GM11168 (cell line): ENCODE results near the gene TMEM30A.

Experiments
- in situ Hi-C: fragments of 300-500 bp; cut with MboI; formaldehyde crosslinking; loops from one replicate; pipeline ENCODE4 v1.12.0; 2022; ENCODE audit warnings: low sequenced_read_pairs; ENCODE audit not compliant: unreplicated experiment

TMEM30A gene

GRCh38 chr6:75296811-75297779 lies 12.5 kb upstream of the TMEM30A start:
- in situ Hi-C loops = loop anchor here (10.0 kb wide), 1 partner anchor 238 kb away; no protein-coding TSS in a partner anchor

DNA sequence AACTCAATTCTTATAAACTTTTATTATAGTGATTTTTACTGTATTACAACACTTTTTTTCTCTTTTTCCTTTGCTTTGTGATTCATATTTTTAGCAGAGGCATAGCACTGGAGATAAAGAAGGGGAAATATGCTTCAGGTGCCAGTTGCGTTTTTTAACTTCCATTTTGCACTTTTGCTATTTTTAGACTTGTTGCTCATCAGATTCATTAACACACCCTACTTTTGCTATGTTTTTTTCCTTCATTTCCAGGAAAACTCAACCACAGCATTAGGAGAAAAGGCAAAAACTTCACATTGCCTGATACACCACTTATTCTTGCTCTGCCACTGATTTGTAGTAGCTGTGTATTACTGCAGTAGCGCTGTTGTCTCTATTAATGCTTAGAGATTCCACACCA lies 8.0 kb upstream of the TMEM30A start:
- in situ Hi-C loops = loop anchor here (10.0 kb wide), 1 partner anchor 242 kb away; no protein-coding TSS in a partner anchor

GRCh38 chr6:75291744-75292143 lies 7.2 kb upstream of the TMEM30A start:
- in situ Hi-C loops = loop anchor here (10.0 kb wide), 1 partner anchor 243 kb away; no protein-coding TSS in a partner anchor

DNA sequence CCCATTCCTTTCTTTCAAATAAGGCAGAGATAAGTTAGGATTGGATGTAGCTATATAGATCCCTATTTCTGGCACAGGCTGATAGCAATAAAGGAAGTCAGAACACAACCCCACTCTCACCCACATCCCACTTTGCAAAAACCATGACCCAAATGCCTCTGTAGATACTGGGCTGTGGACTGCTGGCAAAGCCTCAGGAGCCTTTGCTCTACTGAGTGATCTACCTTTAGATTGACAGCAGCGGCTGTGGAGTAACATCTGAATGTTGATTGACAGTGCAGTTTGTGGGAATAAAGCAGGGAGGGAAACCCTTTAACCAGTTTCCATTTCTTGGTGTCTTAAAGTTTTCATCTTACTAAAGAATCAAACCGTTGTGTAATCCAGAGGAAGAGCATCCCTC lies 6.7 kb upstream of the TMEM30A start:
- in situ Hi-C loops = loop anchor here (10.0 kb wide), 1 partner anchor 243 kb away; no protein-coding TSS in a partner anchor

GRCh38 chr6:75290136-75290945 lies 5.7 kb upstream of the TMEM30A start:
- in situ Hi-C loops = loop anchor here (10.0 kb wide), 1 partner anchor 244 kb away; no protein-coding TSS in a partner anchor

DNA sequence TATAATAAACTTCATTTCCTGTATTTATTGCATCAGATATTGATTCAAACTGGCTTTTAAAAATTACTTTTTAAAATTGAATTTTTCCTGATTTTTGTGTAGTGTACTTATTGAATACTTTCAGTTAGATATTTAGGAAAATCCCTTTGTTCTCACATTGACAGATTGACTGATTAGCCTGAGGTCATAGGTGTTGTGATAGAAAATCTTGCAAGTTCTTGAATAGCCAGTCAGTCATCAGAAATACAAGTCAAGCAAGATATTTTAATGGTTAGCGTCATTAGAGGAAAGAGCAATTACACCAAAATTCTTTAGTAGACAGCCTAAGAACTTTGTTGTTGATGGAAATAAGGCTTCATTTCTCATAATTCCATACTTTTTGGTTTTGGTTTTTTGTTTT lies 3.4 kb upstream of the TMEM30A start:
- in situ Hi-C loops = no loop called here

- in situ Hi-C loops = no loop called here
Measured at GRCh38 chr6:75287424-75287823, 2.8 kb upstream of the TMEM30A start.

DNA sequence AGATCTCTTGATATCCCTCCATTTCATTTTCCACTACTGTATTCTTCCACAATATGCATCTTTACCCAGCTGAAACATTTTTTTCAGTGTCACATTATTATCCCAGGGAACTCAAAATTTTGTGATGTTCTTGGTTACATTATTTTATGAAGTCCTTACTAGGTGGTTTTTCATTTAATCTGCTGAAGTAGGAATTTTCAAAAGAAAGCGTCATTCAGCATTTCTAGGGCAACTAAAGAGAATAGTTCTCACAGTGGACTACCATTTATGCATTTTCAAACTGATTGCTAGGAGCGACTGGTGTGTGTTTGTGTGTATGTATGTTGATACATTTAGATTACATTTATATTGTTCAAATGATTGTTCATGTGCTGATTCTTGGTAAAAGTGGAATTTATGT lies 2.4 kb upstream of the TMEM30A start:
- in situ Hi-C loops = no loop called here

GRCh38 chr6:75285283-75285639 lies 669 bp upstream of the TMEM30A start:
- in situ Hi-C loops = no loop called here

DNA sequence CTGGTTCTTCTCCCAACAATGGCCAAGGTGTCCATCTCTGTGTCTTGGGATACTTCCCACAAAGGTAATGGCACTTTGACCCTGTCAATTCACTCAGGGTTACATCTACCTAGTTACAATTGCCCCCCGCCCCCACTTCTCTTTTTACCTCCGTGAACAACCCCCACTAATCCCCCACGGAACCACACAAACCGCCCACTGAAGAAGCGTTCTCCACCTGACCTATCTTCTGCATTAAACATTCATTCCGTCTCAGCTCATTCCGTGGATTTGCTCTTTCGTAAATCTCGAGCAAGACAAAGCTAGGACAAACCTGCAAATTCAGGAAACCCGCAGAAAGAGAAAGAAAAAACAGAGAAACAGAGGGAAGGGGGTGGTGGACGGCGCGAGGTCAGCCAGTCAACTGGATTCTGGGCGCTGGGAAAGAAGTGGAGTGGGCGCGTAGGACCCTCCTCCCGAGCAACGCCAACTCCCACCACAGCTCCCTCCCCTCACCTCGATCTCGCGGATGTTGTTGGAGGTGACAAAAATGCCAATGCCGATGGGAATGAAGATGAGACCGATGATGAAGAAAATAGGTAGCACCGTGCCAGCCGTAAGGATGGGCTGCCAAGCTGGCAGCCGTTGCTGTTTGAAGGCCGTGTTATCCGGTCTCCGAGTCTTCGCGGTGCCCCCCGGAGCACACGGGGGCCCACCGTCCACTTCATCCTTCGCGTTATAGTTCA lies 523 bp downstream of the TMEM30A start:
- in situ Hi-C loops = no loop called here

GRCh38 chr6:75282706-75283105 lies 1.9 kb downstream of the TMEM30A start:
- in situ Hi-C loops = no loop called here

- in situ Hi-C loops = no loop called here
Measured at GRCh38 chr6:75281653-75282052, 2.9 kb downstream of the TMEM30A start.

GRCh38 chr6:75280131-75280855 lies 4.3 kb downstream of the TMEM30A start:
- in situ Hi-C loops = no loop called here

GRCh38 chr6:75279418-75279817 lies 5.2 kb downstream of the TMEM30A start:
- in situ Hi-C loops = no loop called here

DNA sequence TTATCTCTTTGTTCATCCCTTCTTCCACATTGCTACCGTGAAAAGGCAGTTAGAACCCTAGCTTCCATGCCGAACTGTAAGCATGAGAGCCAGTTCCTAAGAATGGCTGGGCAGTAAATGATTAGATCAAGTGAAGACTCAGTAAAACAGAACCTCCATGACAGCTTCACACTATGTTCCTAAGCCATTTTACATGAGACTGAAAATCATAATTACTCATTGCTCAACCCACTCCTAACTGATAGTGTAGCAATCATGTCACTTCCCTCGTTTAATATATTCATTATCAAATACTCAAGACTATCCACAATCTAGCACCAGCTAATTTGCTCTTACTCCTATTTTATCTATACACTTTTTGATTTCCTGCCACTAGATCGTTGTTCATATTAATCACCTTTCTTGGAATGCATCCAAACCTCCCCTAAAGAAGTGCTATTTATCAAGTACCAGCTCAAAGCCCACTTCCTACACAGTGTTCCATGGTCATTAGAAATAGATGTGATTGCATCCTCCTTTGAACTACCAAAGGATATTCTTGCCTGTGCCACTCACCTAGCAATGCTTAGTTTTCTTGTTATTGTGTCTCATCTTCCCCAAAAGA lies 6.0 kb downstream of the TMEM30A start:
- in situ Hi-C loops = no loop called here

GRCh38 chr6:75275067-75275466 lies 9.5 kb downstream of the TMEM30A start:
- in situ Hi-C loops = no loop called here

- in situ Hi-C loops = no loop called here
Measured at GRCh38 chr6:75273009-75273408, 11.6 kb downstream of the TMEM30A start.

DNA sequence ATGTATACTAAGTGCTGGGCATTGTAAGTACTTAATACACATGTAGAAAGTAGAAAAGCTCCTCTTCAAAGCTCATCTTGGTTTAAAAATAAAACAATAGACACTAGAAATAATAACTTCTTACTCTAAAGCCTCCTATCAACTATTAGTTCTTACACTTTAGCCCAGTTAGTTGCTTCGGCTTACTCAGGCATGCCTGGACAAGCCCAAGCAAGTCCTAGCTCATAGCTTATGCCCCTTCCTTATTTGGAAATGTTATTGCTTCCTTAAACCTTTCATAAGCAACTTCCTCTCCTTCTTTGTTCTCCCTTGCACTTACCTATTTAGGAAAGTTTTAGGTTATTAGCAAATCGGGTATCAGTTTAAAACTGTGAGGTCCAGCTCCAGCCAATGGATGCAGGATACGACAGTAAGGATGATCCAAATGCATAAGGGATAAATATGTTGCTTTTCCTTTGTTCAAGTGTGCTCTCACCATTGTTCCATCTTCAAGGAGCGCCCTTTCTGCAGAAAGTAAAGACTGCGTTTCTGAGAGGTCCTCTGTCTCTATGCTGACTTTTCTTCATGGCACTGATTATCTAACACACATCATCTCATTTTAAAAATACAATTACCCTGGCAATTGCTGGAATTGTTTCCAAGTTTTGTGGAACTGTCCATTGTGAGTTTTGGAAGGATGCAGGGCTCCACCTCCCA lies 12.3 kb downstream of the TMEM30A start:
- in situ Hi-C loops = no loop called here

GRCh38 chr6:75268988-75269354 lies 15.6 kb downstream of the TMEM30A start:
- in situ Hi-C loops = no loop called here
